Right atrium auricular region (tissue), 2 donors: ENCODE results near the gene NBPF3. TPM values are rescaled to one million over a fixed set of nuclear protein-coding genes. Genes with fewer than 3 reads are reported as not detected.
"Not testable (repeated sequence)": the region's sequence is repeated elsewhere in the genome, so short reads cannot be mapped to it uniquely, and the experiment has no call there.

Source experiments
- DNase-seq: peaks from one replicate; pipeline ENCODE4 v3.0.0-alpha.2; 2019; ENCODE audit warnings: low spot score
- H3K27ac ChIP-seq, 2 donors: fragments of 200-600 bp; sonication (generic); 1 replicate in 1 of 2; 2 replicates in 1 of 2; pipeline ENCODE4 v1.5.1; 2016 to 2019
- H3K27me3 ChIP-seq, 2 donors: fragments of 200-600 bp; sonication (generic); one replicate each; pipeline versions ENCODE4 v1.5.1 to v1.6.0; 2017 to 2019
- H3K36me3 ChIP-seq: fragments of 200-600 bp; sonication (generic); one replicate; pipeline ENCODE4 v1.5.1; 2016
- H3K4me1 ChIP-seq, 2 donors: fragments of 200-600 bp; sonication (generic); one replicate each; pipeline versions ENCODE4 v1.5.1 to v1.6.0; 2017 to 2019
- H3K4me3 ChIP-seq, 2 donors: fragments of 200-600 bp; sonication (generic); 1 replicate in 1 of 2; 2 replicates in 1 of 2; pipeline ENCODE4 v1.5.1; 2017 to 2019; ENCODE audit warnings: mild to moderate bottlenecking in 1 of 2, moderate library complexity in 1 of 2
- H3K9me3 ChIP-seq, 2 donors: fragments of 200-600 bp; sonication (generic); one replicate each; pipeline ENCODE4 v1.5.1; 2019
- CTCF ChIP-seq, 2 donors: fragments of 200-600 bp; sonication (generic); IDR thresholded peaks; one replicate each; pipeline ENCODE4 v1.5.1; 2019; ENCODE audit warnings: antibody characterized with exemption in 2 of 2
- total RNA-seq, 2 donors: library from RNA; depleted of rRNA; stranded (reverse); fragments of >200 nt; gene quantifications; one replicate each; pipeline ENCODE4 v1.1.0, GENCODE V29; 2016

NBPF3 gene
- total RNA-seq, 2 donors from 2014 or later = 4.8 to 8.1 TPM

- H3K4me3 ChIP-seq = no peak overlapping the region
- no peak for DNase-seq
- H3K27me3 ChIP-seq = no peaks in the 10 kb centered on the region
- peaks cover 4% of the 10 kb centered on the region for H3K36me3 ChIP-seq
- TF ChIP-seq CTCF (IDR thresholded peaks at IDR 0.05) = peak in 1 of 2 donors; percentile 30
- H3K4me1 ChIP-seq = no peaks in the 10 kb centered on the region
- no peaks in the 10 kb centered on the region for H3K9me3 ChIP-seq
- H3K27ac ChIP-seq = no peak overlapping the region
Observed at GRCh38 chr1:21468599-21468998, 28.7 kb downstream of the NBPF3 start.

- Histone ChIP-seq H3K27me3 (no peaks in the 10 kb centered on the region), H3K4me1 (no peaks in the 10 kb centered on the region), H3K9me3 (no peaks in the 10 kb centered on the region), H3K27ac (no peak overlapping the region), H3K36me3 (peaks cover 6% of the 10 kb centered on the region), H3K4me3 (no peak overlapping the region)
- no peak for TF ChIP-seq CTCF (IDR thresholded peaks at IDR 0.05)
- no peak for DNase-seq
Observed at GRCh38 chr1:21469581-21469980, 29.6 kb downstream of the NBPF3 start.

- DNase-seq = no peak
- no peak for TF ChIP-seq CTCF (IDR thresholded peaks at IDR 0.05)
- no peaks in the 10 kb centered on the region for H3K9me3 ChIP-seq
- no peaks in the 10 kb centered on the region for H3K4me1 ChIP-seq
- H3K27me3 ChIP-seq = no peaks in the 10 kb centered on the region
- no peak overlapping the region for H3K27ac ChIP-seq
- H3K36me3 ChIP-seq = peaks cover 8% of the 10 kb centered on the region
- no peak overlapping the region for H3K4me3 ChIP-seq
Observed at GRCh38 chr1:21472861-21473260, 32.9 kb downstream of the NBPF3 start.

GRCh38 chr1:21478356-21478755 is 38.4 kb downstream of the NBPF3 start:
- Histone ChIP-seq H3K27me3 (no peaks in the 10 kb centered on the region), H3K27ac (no peak overlapping the region), H3K4me3 (no peak overlapping the region), H3K4me1 (no peaks in the 10 kb centered on the region), H3K36me3 (peaks cover 16% of the 10 kb centered on the region), H3K9me3 (no peaks in the 10 kb centered on the region)
- no peak for DNase-seq
- TF ChIP-seq CTCF (IDR thresholded peaks at IDR 0.05) = no peak

GRCh38 chr1:21483881-21484280 is 43.9 kb downstream of the NBPF3 start:
- H3K36me3 ChIP-seq, H3K4me1 ChIP-seq, DNase-seq, H3K27ac ChIP-seq, H3K4me3 ChIP-seq, H3K27me3 ChIP-seq, H3K9me3 ChIP-seq: not testable (repeated sequence)

- no peak for DNase-seq
- no peaks in the 10 kb centered on the region for H3K27me3 ChIP-seq
- no peaks in the 10 kb centered on the region for H3K9me3 ChIP-seq
Observed at GRCh38 chr1:21489146-21489545, 49.2 kb downstream of the NBPF3 start.

More at GRCh38 chr1:21489146-21489545, 49.2 kb downstream of the NBPF3 start:
- Histone ChIP-seq H3K4me3 (no peak overlapping the region), H3K4me1 (no peaks in the 10 kb centered on the region), H3K27ac (no peak overlapping the region), H3K36me3 (no peaks in the 10 kb centered on the region)
- no peak for TF ChIP-seq CTCF (IDR thresholded peaks at IDR 0.05)
